ENCODE measurements around the gene DLGAP1.

DNA sequence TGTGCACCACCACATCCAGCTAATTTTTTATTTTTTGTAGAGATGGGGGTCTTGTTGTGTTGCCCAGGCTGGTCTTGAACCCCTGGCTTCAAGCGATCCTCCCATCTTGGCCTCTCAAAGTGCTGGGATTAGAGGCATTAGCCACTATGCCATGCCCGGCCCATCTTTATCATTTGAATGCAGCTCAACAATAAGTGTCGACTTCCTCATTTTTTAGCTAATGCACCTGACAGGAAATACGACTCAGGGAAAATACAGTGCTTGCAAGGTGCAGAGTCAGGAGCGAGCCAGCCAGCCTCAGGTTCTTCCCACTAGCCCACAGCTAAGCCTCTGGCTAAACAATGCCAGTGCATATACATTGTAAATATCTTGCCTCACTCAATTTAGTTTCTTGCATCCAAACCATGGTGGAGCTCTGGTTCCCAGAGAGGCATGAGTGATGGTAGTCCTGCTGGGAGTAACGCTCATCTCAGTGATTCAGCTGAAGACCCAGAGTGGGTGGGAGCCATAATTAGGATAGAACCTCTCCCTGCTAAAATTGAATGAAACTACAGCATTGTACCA lies 870.1 kb downstream of the DLGAP1 start:
- TF ChIP-seq, protein P1, sequence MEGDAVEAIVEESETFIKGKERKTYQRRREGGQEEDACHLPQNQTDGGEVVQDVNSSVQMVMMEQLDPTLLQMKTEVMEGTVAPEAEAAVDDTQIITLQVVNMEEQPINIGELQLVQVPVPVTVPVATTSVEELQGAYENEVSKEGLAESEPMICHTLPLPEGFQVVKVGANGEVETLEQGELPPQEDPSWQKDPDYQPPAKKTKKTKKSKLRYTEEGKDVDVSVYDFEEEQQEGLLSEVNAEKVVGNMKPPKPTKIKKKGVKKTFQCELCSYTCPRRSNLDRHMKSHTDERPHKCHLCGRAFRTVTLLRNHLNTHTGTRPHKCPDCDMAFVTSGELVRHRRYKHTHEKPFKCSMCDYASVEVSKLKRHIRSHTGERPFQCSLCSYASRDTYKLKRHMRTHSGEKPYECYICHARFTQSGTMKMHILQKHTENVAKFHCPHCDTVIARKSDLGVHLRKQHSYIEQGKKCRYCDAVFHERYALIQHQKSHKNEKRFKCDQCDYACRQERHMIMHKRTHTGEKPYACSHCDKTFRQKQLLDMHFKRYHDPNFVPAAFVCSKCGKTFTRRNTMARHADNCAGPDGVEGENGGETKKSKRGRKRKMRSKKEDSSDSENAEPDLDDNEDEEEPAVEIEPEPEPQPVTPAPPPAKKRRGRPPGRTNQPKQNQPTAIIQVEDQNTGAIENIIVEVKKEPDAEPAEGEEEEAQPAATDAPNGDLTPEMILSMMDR (IDR thresholded peaks at IDR 0.05) = no peak
- TF ChIP-seq POLR2A (IDR thresholded peaks at IDR 0.05) (no peak), EP300 (IDR thresholded peaks at IDR 0.05) (no peak)
